IPS-NIHi7 (cell line): ENCODE data around the gene GLI3.

Source experiments
- DNase-seq: peaks from one replicate; pipeline ENCODE4 v3.0.0; 2012; ENCODE audit warnings: mixed read lengths; ENCODE audit errors: extremely low spot score

The GLI3 gene

DNA sequence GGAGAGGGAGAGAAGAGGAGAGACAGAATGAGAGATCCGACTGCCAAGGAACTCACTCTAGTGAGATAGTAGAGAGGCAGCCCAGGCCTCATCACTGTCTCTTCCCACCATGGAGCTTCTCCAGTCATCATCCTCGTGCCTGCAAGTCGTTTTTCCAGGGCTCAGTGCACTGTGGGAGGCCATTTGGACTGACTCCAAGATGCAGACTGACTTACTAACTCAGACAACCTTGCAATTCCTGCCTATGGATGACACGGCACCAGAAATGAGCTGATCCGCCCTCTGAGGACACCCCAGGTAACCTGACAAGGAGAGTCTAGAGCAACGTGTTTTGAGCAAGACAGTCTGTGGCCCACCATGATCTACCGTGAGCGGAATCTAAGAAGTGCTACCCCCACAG is 154.9 kb downstream of the GLI3 start:
- no peak for DNase-seq

DNA sequence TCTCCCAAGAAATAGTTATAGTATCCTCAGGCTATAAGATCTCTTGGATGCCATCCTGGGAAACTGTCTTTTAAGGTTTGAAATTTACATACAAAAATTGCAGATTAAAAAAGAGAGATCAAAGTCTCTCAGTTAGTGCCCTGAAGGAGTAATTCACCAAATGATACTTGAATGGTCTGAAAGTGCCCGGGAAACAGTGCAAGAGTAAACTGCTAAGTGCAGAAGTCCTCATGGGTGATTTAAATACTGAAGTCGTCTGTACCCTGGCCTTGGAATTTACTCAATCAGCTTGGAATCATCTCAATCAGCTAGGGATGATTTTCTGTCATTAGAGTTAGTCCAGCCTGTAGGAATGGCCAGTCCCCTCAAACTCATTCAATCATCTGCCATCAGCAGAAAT is 155.3 kb downstream of the GLI3 start:
- DNase-seq, result no peak

DNA sequence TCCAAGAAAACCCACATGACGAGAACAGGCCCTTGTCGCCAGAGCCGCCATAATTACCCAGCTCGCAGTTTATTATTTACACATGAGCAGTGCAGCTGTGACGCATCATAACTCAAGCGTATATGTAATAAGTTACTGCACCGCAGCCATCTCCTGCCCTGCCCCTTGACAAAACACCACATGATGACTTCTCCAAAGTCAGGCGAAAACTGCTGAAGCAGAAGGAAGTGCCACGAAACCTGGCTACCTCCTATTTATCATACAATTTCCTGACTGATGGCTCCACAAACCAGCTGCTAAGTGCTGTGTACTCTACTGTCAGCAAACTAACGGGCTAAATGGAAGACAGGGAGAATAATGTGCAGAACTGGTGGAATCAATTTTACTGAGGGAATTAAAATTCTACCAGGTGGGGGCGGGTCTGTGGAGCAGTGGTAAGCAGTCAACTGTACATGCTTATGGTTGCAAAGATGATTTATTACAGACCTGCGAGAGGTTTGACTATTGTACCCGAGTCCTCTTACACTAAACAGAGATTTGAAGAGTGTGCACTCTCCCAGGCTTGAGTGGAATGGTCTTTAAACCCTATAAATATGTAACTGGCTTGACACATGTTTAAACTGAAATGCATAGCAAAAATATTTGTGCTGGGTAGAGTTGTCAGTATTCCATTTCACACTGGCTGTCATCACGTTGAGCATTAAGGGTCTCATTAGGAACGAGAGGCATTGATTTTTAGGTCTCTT is 156.0 kb downstream of the GLI3 start:
- DNase-seq, result no peak

DNA sequence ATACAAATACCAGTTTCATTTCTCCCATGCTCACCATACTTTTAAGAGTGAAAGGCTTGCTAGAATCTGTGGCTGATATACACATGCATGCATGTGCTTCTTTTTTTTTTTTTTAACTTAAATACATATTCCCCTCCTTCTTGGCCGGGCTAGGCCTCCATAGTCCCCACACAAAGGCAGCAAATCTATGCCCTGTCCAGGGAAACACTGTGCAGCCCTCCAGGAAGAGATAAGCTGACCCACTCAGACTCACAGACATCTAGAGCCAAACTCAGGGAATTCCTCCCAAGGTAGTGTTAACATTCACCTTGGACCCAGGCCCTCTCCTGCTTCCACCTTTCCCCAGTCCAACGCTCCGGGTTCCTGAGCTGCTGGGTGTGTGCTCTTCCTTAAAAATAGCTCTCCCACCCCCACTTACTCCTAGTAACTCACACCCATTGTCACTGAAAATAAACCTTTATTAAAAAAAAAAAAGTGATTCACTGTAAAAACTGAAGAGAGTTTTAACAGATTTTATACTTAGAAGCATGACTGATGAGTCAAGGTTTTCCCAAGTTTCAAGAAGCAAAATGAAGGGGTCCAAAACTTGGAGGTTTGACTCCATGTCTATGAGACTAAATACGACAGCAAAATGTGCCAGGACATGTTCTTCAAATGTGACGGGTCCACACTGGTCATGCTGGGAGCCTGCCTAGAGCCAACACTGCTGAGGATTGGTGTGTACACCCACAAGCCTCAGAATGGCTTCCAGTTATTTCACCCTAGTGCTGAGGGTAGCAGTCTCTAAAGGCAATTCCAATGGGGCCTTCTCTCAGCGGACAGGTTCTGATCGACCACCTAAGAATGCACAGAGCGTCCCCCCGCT is 159.5 kb downstream of the GLI3 start:
- no peak for DNase-seq

DNA sequence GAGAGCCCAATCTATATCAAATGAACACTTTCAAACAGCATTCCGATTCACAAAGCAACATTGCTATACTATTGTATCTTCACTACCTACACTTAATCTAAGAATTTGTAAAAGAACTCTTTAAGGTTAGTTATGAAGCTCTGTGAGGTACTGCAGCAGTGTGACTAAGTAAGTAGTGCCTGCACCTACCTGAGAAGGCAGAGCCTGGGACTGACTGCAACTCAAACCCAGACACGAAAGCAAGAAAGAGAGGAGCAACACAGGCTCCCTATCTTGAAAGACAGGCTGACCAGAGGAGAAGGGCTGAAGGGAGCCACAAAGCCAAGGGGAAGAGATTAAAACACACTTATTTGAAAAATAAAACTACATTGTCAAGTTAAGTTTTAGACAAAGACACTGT is 160.1 kb downstream of the GLI3 start:
- DNase-seq, result no peak

DNA sequence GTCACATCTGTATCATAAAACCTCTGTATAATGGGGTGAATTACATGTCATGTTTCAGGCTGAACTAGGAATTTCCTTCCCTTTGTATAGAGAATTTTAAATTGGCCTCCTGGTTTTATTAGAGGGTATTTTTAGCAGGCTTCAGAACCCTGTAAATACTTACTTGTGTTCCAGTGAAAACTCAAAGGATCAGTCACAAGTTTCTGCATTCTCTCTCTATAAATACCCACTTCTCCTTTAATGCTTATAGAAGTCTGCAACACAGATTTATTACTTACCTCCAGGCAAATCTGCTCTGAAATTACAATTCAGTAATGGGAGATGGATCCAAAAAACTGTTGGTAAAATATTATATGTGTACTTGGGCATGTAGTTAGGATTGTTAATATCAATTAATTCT is 161.6 kb downstream of the GLI3 start:
- no peak for DNase-seq

DNA sequence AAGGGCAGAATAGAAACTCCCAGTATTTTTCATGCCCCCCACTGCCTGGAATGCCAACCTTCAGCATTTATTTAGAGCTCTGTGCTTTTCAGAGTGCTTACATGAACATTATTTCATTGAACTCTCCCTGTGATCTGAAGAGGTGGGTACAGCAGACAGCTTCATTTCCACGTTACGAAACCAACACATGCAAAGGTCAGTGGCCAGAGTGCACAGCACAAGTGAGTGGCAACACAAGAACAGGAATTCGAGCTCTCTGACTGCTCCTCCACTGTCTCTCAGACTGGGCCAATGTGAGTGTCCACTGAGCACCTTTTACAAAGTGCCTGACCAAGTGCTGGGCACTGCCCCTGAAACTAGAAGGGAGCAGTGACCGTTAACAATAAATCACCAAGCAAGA is 162.9 kb downstream of the GLI3 start:
- no peak for DNase-seq

DNA sequence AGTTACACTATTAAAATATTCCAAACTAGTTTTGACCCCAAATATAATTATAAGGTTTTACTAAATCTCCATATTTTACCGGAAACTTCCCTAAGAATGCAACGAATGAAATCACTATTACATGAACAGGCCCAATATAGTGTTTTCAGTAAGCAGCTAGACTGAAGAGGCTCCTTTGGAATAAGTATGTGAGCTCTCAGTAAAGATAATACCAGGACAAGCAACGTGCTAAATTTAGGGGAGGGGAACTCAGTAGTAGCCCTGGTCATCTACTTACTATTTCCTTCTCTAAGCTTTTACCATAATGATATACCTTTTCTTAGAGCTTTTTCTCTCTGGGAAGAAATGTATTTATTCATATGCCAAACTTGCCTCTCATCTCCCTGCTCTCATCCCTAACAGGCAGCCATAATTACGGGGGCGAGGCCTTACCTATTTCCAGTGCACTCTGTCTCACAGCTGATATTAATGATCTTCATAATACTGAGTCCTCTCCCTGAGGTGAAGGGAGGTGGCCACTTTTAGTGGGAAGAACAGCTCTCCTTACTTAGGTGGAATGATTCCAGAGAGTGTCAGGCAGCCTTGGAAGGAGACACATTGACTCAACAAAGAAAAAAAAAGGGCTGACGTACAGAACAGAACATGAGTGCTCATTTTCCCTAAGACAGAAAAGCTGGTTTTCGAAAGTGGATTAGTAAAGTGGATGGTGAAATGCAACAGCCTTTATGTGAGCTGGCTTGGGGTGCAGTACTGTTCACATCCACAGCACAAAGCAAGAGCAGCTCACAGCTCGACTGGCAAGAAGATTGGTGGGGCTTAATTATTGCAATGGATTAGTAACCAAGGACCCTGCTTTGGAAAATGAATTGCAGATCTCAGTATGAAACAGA is 165.4 kb downstream of the GLI3 start:
- DNase-seq, result no peak

DNA sequence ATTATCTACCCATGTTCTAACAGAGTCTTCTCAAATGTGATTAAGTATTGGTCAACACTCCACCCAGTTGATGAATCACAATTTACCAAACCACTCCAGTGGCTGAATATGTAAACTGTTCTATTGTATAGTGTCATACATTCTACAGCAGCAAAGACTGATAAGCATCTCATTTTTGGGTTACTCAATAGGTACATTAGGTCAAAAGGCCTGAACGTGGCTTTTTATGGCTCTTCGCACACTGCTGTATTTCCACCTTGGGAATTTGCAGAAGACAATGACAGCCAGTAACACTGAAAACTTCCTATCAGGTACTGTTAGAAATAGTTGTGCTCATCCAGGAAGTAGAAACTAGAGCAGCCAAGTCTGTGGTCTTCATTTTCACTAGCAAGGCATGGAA is 166.9 kb downstream of the GLI3 start:
- DNase-seq, result no peak

DNA sequence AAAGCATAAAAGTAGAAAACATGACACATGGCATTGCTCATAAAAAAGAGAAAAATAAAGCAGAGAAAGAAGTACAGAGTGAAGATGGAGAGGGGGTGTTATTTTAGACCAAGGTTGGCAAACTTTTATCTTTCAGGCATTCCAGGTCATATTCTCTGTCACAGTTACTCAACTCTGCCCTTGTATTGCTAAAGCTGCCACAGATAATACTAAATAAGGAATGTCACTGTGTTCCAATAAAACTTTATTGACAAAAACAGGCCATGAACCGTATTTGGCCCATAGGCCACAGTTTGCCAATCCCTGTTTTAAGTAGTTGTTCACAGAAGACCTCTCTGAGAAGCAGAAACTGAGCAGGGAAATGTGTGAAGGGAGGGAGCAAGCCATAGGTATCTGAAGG is 167.4 kb downstream of the GLI3 start:
- DNase-seq, result no peak

DNA sequence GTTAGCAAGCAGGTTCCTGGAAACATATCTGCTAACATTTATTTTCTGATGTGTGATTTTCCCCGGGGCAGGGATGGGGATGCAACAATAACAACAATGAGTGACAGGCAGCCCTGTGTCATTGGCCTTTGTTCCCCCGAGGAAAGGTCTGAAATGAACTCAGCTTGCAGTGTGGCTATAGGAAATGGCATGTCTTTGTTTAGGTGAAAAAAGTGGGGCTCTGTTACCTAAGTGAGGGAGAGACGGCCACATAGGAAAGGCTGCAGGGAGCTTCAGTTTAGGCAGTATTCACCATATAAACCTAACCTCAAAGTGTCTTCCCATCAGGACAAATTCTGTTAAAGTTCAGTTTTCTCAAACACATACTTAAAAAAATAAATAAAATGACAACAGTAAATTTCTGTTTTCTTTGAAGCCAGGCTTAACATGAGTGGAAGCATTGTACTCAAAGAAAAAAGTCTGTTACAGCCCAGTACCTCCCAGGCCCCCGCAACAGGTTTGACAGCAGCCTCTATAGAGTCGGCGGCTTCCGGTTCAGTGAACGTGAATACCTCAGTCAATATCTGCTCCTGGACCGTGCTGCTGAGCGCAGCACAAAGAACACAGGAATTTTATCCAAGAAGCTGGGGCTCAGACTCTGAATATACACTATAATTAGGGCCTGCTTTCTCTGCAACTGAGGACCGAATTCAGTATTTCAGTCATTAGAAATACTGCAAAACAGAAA is 168.3 kb downstream of the GLI3 start:
- no peak for DNase-seq

DNA sequence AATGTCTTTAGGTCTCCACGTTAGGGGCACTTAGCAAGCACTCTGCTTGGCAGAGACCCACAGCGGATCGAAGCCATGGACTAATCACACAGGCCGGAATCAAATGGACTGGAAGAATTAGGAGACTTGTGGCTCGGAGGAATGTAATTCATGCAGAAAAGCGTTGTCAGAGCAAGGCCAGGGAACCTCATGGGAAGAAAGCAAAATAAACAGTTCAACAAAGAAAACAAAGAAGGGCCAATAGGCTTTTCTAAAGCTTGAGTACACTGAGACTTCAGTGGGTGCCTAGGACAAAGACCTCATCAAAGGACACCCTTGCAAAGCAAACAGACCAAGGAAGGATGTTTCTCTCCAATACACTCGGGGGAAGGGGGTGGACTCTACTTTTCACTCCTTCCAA is 171.1 kb downstream of the GLI3 start:
- no peak for DNase-seq

DNA sequence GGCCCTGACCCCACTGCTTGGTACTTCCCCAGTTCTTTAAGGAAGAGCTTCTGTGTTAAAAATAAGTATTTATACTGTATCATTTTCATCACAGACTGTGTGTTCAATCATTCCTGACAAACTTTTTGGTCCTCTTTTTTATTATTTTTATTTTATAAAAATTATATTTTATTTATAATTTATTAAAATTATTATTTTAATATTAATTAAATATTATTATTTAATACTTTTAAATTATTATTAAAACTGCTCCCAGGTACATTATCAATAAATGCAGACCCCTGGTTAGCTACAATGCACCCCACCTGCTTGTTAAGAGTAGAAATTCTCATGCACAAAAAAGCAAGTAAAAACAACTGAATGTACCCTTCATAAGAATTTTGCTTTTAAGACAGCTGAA is 172.0 kb downstream of the GLI3 start:
- no peak for DNase-seq

DNA sequence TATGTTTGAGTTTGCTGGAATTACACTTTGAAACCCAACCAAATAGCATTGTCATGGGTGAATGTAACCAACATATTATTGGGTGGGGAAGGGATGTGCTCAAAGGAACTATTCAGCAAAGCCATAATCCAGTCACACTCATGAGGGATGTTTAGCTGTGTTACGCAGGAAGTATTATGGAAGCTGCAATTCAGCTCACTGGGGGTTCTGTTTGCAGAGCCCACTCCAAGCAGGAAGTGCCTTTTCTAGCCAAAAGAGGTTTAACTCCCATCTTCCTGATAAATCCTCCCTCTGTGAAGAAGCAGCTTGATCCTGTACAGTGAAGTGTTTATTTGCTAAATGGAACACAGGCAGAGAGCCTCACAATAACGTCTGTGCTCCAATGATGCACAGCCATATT is 172.5 kb downstream of the GLI3 start:
- no peak for DNase-seq

DNA sequence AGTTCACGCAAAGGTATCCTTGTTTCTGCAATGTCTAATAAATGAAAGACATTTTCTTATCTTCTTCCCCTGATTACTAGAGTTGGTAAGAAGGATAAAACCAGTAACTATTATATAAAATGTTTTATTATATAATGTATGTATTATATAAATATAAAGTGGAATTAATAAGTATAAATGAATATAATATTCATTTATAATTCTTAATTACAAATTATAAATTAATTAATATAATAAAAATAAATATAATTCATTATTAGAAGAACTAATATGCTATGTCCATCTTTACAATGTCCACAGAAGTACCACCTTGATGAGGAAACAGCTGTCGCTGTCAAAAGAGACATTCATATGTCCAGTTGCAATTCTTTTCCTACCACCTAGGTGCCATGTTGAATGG is 177.7 kb downstream of the GLI3 start:
- no peak for DNase-seq

DNA sequence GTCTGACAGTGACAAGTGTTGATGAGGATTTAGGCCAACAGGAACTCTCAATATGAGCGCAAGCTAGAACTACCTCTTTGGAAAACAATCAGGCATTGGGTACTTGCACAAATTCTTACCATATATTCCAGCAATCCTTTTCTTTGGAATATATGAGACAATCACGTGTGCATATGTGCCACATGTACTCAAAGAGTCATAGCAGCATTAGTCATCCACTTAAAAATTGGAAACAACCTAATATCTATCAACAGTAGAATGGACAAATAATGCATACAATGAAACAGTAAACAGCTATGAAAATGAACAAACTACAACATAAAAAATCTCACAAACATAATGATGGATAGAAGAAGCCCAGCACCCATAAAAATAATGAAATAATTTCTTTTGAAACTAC is 179.7 kb downstream of the GLI3 start:
- DNase-seq, result no peak

DNA sequence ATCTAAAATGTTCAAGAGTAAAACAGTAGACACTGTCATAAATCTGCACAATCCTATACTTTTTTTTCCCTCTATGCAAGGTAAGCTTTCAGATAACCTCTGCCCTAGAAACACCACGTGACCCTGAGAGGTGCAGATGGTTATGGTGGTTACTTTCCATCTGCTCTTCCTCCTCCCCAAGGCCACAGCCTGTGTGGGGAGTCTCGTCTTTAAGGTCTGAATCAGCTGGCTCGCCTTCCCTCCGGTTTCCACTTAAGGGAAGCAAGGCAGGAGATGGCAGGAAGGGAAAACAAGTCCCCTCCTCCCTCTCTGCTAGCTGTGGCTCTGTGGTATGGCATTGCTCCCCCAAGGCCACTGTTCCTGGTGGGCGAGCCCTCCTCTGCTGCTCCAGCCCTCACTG is 181.8 kb downstream of the GLI3 start:
- DNase-seq, result no peak

DNA sequence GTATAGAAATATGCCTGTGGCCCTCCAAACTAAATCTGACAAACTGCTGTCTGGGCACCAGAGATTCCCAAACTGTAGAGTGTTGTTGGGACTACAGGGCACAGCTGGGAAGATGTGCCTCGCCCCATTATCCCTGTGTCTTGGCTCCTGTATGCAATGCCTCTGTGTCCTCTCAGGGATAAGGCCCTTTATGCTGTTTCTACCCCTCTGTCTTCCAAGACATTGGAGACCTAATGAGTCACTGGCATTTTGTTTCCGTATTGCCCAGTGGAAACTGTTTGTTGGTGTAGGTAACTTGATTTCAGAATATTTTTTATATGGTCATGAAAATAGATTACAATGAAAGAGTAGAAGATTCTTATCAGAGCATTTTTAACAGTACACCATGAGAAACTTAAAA is 183.2 kb downstream of the GLI3 start:
- no peak for DNase-seq

DNA sequence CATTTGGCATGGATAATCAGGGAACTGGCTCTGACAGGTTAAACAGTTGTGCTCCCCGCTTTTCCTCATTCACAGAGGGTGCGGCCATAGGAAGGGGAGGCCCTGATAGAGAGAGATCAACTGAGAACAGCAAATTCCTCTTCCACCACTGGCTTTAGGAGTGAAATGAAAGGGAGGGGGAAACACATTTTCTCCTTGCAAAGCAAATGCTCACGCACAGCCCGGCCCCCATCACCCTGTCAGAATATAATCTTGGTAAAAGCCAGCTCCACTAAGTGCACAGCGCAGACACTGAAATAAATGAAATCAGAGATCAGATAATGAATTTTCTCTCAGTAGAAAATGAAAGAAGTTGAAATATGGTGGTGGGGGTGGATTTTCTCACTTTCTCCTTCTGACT is 187.2 kb downstream of the GLI3 start:
- no peak for DNase-seq

DNA sequence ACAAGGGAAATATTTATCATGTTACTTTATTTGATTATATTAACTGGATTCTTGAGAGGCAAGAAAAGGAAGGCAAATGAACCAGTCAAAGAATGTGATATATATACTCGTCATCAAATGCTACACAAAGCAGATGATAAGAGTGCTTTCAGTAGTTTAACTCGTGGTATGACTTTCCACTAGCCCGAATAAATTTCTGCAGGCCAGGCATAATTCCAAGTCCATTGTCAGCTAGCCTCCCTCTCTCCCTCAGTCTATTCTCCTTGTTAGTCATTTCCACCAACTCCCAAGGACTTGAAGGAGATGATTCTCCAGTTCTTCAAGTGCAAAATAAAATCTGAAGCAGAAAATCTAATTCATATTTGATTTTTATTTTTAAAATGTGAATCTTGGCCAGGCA is 190.5 kb downstream of the GLI3 start:
- no peak for DNase-seq

DNA sequence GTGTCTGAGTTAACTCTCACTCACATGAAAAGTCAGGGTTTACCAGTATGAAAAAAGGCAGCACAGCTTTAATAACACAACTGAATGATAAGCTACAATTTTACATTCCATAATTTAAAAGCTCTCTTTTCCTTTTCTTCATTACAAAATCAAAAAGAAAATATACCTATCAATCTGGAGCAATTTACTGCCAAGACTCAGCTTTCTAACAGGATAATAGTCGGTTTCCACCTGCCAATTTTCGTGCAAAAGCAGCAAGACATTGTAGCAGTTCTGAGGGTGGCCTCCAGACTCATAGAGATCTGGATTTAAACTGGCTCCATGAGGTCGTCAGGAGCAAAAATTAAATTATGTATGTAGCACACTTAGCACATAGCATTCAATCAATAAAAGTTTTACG is 191.0 kb downstream of the GLI3 start:
- no peak for DNase-seq

DNA sequence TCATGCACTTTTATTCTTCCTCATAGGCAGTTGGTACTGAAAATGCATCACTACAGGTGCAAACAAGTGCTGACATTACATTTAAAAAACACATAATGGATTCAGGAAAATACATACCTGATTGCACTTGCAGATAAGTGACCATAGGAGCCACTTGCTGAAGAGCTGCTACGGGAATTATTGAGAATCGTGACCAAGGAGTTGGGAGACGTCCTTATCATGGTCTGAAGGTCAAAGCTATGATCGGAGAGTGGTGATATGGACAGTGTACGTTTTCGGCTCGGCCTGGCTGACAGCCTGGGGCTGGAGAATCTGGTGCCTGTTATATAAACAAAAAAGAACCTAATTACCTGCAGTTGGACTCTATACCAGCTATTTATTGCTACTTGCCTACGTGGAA is 197.1 kb downstream of the GLI3 start:
- no peak for DNase-seq
